Ovary (tissue), 9 donors: ENCODE results near the gene AVPI1. TPM values are rescaled to one million over a fixed set of nuclear protein-coding genes. Genes with fewer than 3 reads are reported as not detected.

Source experiments
- DNase-seq, 5 donors: peaks; one replicate each; pipeline ENCODE4 v3.0.0-alpha.2; 2019 to 2020
- H3K27ac ChIP-seq, 2 donors: fragments of 200-600 bp; one replicate each; pipeline versions ENCODE4 v1.5.1 to v1.8.0; 2019 to 2022
- H3K27me3 ChIP-seq: fragments of 200-600 bp; one replicate; pipeline ENCODE4 v1.8.0; 2022
- H3K36me3 ChIP-seq: fragments of 200-600 bp; sonication (generic); one replicate; pipeline ENCODE4 v1.5.1; 2019
- H3K4me1 ChIP-seq: one replicate; pipeline ENCODE4 v1.8.1; 2013; ENCODE audit warnings: mild to moderate bottlenecking, moderate library complexity; ENCODE audit not compliant: insufficient read depth
- H3K4me3 ChIP-seq: fragments of 200-600 bp; sonication (generic); one replicate; pipeline ENCODE4 v1.5.1; 2017
- H3K9me3 ChIP-seq, 2 donors: fragments of 200-600 bp in 1 of 2; sonication (generic) in 1 of 2; one replicate each; pipeline versions ENCODE4 v1.5.1 to v1.8.1; 2013 to 2019; ENCODE audit warnings: mild to moderate bottlenecking in 1 of 2, moderate library complexity in 1 of 2
- EP300 ChIP-seq: sonication (generic); formaldehyde crosslinking; IDR thresholded peaks from one replicate; pipeline ENCODE4 v1.6.1; 2017; ENCODE audit warnings: antibody characterized with exemption
- POLR2A ChIP-seq: fragments of 450-650 bp; IDR thresholded peaks from one replicate; pipeline ENCODE4 v1.6.1; 2017; ENCODE audit warnings: antibody characterized with exemption, mild to moderate bottlenecking, moderate library complexity
- WGBS, 3 donors: extraction: QIAGEN DNeasy Blood & Tissue Kit in 1 of 3; methylation state at CpG; one replicate each; pipeline versions ENCODE4 v1.1.5 to v1.1.7; 2013 to 2017; 5-methylcytosine and 5-hydroxymethylcytosine counted together
- intact Hi-C, 4 donors: fragments of 100-400 bp; cut with DNase I; formaldehyde crosslinking; loops; one replicate each; pipeline versions ENCODE4 v1.11.0 to v1.15.1; 2022 to 2023
- polyA plus RNA-seq, 2 donors: library from polyadenylated mRNA; stranded (reverse); fragments of 200-250 nt in 1 of 2; fragments of 350-450 nt in 1 of 2; fragmentation: Illumina TruSeq in 1 of 2; extraction: RNeasy Lipid Tissue Mini Kit (QIAGEN cat#74804) in 1 of 2; gene quantifications; one replicate each; pipeline ENCODE4 v1.2.3, GENCODE V29; 2013 to 2014
- total RNA-seq, 7 donors: library from RNA; depleted of rRNA in 2 of 7; stranded (reverse); fragments of >200 nt in 2 of 7; fragmentation: NEBNext Ultra II Directional in 3 of 7; extraction: Animal tissue kit (Norgen Biotek cat#: 25700) in 3 of 7; gene quantifications; one replicate each; pipeline versions ENCODE4 v1.1.0 to v1.2.4, GENCODE V29; 2016 to 2023
- TF ChIP-seq, protein P1 (sequence below), 3 donors: fragments of 450-650 bp in 2 of 3; fragments of 200-600 bp in 1 of 3; IDR thresholded peaks; one replicate each; pipeline versions ENCODE4 v1.5.1 to v1.8.0; 2016 to 2022; ENCODE audit warnings: antibody characterized with exemption in 3 of 3, mild to moderate bottlenecking in 1 of 3
- donor health status: DM: no; HTN: no; CAD: no; lungs with moderate emphysema.
- donor health status: DM: no; HTN: no; CAD: no.
- donor health status: Bipolar disorder and iron deficiency.
- donor health status: DM: yes; HTN: yes; CAD: no.
- donor health status: DM: no; HTN: no; CAD: no.
- donor health status: DM: yes; HTN: yes; CAD: no.

AVPI1 gene
- total and polyA plus RNA-seq, 9 donors = 12.0 to 139 (median 29.8) TPM

DNA sequence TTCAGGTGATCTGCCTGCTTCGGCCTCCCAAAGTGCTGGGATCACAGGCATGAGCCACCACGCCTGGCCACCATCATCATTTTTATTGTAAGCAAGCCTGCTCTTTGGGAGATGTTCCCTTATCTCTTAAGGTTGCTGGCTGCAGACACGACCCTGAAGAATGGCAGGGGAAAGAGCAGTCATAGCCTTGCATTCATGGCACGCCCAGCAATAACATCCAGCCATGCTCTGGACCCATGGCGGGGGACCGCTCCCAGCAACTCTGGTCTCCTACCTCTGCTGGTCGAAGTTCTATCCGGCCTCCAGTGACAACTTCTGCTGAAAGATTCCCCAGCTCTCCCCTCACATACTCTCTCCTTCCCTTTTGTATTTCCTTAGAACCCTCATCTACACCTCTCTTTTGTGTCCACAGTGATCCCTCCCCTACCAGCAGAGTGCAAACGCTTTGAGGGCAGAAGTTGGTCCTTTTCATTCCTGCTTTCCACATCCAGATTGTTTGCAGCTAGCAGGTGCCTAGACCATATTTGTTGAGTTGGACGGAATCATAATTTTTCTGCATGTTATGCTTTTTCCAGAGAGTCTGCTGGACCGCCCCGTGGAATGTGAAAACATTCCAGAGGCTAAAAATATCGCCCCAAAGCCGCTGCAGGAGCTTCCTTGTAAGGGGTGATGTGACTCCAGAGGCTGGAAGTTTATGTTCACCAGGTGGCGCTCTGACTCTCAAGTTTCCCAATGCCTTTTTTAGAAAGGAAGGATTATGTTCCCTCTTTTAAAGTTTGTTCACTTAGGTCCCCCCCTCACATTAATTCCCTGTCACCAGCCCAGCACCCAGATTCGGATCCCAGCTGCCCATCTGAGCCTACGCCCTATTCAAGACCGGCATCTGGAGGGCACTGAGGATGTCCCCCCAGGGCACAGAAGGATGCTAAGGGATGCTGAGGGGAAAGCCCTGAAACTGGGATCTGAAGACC, 22.2 kb upstream of the AVPI1 start:
- Histone ChIP-seq H3K27ac (peak overlapping the region in 1 of 2 donors; percentile 23), H3K36me3 (no peaks in the 10 kb centered on the region), H3K9me3 (no peaks in the 10 kb centered on the region), H3K4me1 (peaks cover 6% of the 10 kb centered on the region), H3K27me3 (no peaks in the 10 kb centered on the region), H3K4me3 (no peak overlapping the region)
- no peak for TF ChIP-seq POLR2A
- TF ChIP-seq, protein P1, sequence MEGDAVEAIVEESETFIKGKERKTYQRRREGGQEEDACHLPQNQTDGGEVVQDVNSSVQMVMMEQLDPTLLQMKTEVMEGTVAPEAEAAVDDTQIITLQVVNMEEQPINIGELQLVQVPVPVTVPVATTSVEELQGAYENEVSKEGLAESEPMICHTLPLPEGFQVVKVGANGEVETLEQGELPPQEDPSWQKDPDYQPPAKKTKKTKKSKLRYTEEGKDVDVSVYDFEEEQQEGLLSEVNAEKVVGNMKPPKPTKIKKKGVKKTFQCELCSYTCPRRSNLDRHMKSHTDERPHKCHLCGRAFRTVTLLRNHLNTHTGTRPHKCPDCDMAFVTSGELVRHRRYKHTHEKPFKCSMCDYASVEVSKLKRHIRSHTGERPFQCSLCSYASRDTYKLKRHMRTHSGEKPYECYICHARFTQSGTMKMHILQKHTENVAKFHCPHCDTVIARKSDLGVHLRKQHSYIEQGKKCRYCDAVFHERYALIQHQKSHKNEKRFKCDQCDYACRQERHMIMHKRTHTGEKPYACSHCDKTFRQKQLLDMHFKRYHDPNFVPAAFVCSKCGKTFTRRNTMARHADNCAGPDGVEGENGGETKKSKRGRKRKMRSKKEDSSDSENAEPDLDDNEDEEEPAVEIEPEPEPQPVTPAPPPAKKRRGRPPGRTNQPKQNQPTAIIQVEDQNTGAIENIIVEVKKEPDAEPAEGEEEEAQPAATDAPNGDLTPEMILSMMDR (IDR thresholded peaks at IDR 0.05) = peak; percentile 47 to 68 (median 61)
- intact Hi-C loops = loop anchor here in 1 of 4 donors (2.0 kb wide), 1 partner anchor 24 kb away; no protein-coding TSS in a partner anchor
- peak; percentile 82 to 92 (median 86) for DNase-seq
- WGBS, 3 donors = 29 to 32% (median 29%) methylated on average over 18 of the region's 18 CpGs

- Histone ChIP-seq H3K27me3 (no peaks in the 10 kb centered on the region), H3K4me3 (no peak overlapping the region), H3K27ac (no peak overlapping the region), H3K4me1 (peaks cover 6% of the 10 kb centered on the region), H3K36me3 (no peaks in the 10 kb centered on the region), H3K9me3 (no peaks in the 10 kb centered on the region)
- TF ChIP-seq, protein P1 (IDR thresholded peaks at IDR 0.05) = no peak
- intact Hi-C loops = loop anchor here in 1 of 4 donors (2.0 kb wide), 1 partner anchor 25 kb away; no protein-coding TSS in a partner anchor
- peak in 1 of 5 donors; percentile 5 for DNase-seq
- WGBS, 3 donors = 82 to 93% (median 88%) methylated on average over 2 of the region's 2 CpGs
Measured at GRCh38 chr10:97708167-97708566, 21.1 kb upstream of the AVPI1 start.

DNA sequence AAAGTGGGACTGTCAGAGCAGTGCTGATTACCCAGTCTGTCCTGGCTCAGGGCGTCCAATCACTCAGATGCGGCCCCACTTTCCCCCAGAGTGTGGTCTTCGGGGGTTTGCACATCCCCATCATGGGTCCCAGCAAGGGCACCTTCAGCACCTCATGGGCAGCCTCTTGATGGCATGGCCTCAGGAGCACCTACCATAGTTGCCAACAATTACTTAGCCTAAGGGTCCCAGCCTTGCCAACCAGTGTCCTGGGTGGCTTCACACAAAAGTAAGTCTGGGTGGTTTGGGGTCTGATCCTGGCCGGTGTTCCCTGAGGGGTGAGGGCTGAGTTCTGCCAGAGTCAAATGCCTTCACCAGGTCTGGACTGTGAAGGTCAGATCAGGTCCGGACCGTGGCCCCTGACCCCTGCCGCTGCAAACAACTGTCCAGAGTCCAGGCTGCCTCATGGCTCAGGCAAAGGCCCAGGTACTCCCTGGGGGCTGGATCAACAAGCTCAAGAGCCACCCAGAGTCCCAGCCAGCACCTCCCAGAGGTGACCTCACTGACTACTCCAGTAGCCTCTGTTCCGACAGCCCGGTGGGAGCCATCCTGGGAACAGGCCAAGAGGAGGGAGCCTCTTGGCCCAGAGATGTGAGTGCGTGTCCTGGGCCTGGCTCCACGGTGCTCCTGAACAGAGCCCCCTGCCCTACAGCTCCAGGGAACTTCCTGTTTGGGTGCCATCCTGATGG, 20.3 kb upstream of the AVPI1 start:
- intact Hi-C loops = loop anchor here in 1 of 4 donors (2.0 kb wide), 1 partner anchor 26 kb away; no protein-coding TSS in a partner anchor
- TF ChIP-seq EP300 = no peak
- TF ChIP-seq, protein P1 (IDR thresholded peaks at IDR 0.05) = no peak
- TF ChIP-seq POLR2A = no peak
- H3K9me3 ChIP-seq = no peaks in the 10 kb centered on the region
- H3K27me3 ChIP-seq = no peaks in the 10 kb centered on the region
- peak in 1 of 5 donors; percentile 45 for DNase-seq
- no peak overlapping the region for H3K4me3 ChIP-seq
- H3K27ac ChIP-seq = no peak overlapping the region
- H3K4me1 ChIP-seq = peaks cover 3% of the 10 kb centered on the region
- WGBS, 3 donors = 58 to 74% (median 58%) methylated on average over 11 of the region's 11 CpGs
- H3K36me3 ChIP-seq = no peaks in the 10 kb centered on the region

GRCh38 chr10:97705006-97705670, 18.1 kb upstream of the AVPI1 start:
- peaks cover 3% of the 10 kb centered on the region for H3K4me1 ChIP-seq
- no peak for DNase-seq
- intact Hi-C loops = no loop called here
- no peaks in the 10 kb centered on the region for H3K9me3 ChIP-seq
- no peak overlapping the region for H3K4me3 ChIP-seq
- H3K36me3 ChIP-seq = no peaks in the 10 kb centered on the region
- no peak overlapping the region for H3K27ac ChIP-seq
- 85 to 93% (median 85%) methylated on average over 3 of the region's 3 CpGs for WGBS, 3 donors
- TF ChIP-seq POLR2A = no peak
- no peaks in the 10 kb centered on the region for H3K27me3 ChIP-seq
